Stimulated activated CD4-positive, alpha-beta T cell treated with anti-CD3 and anti-CD28 coated beads, TNF-alpha, amount 100 ng/mL, for 1 hour (primary cell): Measurements from ENCODE around the gene SNRPD3.

Experiments
- DNase-seq, 3 donors: peaks; one replicate each; pipeline ENCODE4 v3.0.0-alpha.2; 2020; ENCODE audit warnings: low read depth in 3 of 3, low spot score in 1 of 3

SNRPD3 gene

GRCh38 chr22:24555165-24556039 lies at the start of gene SNRPD3:
Gene SNRPD3 (plus strand): TSS chr22:24555999. CDS start chr22:24557675, 1,676 bp downstream.
- DNase-seq, result peak; percentile 99 to 100 (median 99)

- no peak for DNase-seq
Observed at GRCh38 chr22:24506802-24507438, 48.9 kb upstream of the SNRPD3 start.

GRCh38 chr22:24507716-24508115 lies 48.1 kb upstream of the SNRPD3 start:
- DNase-seq, result no peak

GRCh38 chr22:24510637-24511625 lies 44.9 kb upstream of the SNRPD3 start:
- DNase-seq, result no peak

GRCh38 chr22:24512043-24512442 lies 43.8 kb upstream of the SNRPD3 start:
- no peak for DNase-seq

- DNase-seq, result no peak
Observed at GRCh38 chr22:24513378-24514240, 42.2 kb upstream of the SNRPD3 start.

- no peak for DNase-seq
Observed at GRCh38 chr22:24514241-24515026, 41.4 kb upstream of the SNRPD3 start.

- DNase-seq, result no peak
Observed at GRCh38 chr22:24515027-24515338, 40.8 kb upstream of the SNRPD3 start.

GRCh38 chr22:24516301-24516737 lies 39.5 kb upstream of the SNRPD3 start:
- DNase-seq, result no peak

- DNase-seq, result no peak
Observed at GRCh38 chr22:24517446-24517845, 38.4 kb upstream of the SNRPD3 start.

GRCh38 chr22:24518228-24518627 lies 37.6 kb upstream of the SNRPD3 start:
- DNase-seq, result no peak

- no peak for DNase-seq
Observed at GRCh38 chr22:24518771-24519485, 36.9 kb upstream of the SNRPD3 start.

GRCh38 chr22:24519496-24519895 lies 36.3 kb upstream of the SNRPD3 start:
- DNase-seq, result no peak

GRCh38 chr22:24521791-24522245 lies 34.0 kb upstream of the SNRPD3 start:
- DNase-seq, result no peak

- no peak for DNase-seq
Observed at GRCh38 chr22:24523873-24524272, 31.9 kb upstream of the SNRPD3 start.

GRCh38 chr22:24525416-24526037 lies 30.3 kb upstream of the SNRPD3 start:
- DNase-seq, result peak; percentile 46 to 64 (median 49)

GRCh38 chr22:24526191-24526590 lies 29.6 kb upstream of the SNRPD3 start:
- no peak for DNase-seq

GRCh38 chr22:24529898-24530297 lies 25.9 kb upstream of the SNRPD3 start:
- DNase-seq, result no peak
